Diencephalon (tissue), 1 donor: ENCODE results near the gene G3BP1. TPM values are rescaled to one million over a fixed set of nuclear protein-coding genes. Genes with fewer than 3 reads are reported as not detected.

Source experiments
- total RNA-seq: library from RNA; depleted of rRNA; stranded (reverse); fragments of >200 nt; gene quantifications from one replicate; pipeline ENCODE4 v1.2.3, GENCODE V29; 2014

The G3BP1 gene
- 81.0 TPM for total RNA-seq

DNA sequence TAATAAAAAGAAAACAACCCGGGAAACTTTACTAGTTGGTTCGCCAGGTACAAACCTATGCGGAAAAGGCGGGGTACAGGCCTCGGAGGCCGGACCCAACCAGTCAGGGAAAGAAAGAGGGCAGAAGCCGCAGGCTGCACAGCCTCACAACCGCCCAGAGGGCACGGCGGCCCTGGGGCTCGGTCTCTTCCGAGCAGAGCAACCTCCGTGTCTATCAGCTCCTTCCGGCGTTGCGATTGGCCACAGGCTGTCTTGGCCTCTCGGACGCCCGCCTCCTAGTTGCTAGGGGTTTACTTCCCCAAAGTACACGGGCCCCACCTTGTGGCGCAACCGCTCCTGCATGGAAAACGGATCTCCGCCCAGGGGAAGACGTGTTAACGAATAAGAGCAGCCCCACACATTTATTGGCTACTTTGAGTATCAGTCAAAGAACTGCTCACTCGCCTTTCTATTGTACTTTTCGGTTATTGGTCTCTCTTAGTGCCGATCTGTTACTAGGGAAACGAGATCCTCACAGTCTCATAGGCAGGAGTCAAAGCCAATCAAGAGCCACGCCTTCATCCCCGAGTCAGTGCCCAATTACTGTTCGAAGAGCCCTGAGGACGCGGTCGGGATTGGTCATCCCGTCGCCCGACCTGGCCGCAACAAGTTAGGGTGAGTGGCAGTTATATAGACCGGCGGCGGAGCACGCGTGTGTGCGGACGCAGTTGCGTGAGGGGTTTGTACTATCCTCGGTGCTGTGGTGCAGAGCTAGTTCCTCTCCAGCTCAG lies at the start of gene G3BP1:
Gene G3BP1 (plus strand): TSS at position 696 of the 770 bp plus-strand sequence. CDS start 14,667 bp downstream, outside the sequence.

DNA sequence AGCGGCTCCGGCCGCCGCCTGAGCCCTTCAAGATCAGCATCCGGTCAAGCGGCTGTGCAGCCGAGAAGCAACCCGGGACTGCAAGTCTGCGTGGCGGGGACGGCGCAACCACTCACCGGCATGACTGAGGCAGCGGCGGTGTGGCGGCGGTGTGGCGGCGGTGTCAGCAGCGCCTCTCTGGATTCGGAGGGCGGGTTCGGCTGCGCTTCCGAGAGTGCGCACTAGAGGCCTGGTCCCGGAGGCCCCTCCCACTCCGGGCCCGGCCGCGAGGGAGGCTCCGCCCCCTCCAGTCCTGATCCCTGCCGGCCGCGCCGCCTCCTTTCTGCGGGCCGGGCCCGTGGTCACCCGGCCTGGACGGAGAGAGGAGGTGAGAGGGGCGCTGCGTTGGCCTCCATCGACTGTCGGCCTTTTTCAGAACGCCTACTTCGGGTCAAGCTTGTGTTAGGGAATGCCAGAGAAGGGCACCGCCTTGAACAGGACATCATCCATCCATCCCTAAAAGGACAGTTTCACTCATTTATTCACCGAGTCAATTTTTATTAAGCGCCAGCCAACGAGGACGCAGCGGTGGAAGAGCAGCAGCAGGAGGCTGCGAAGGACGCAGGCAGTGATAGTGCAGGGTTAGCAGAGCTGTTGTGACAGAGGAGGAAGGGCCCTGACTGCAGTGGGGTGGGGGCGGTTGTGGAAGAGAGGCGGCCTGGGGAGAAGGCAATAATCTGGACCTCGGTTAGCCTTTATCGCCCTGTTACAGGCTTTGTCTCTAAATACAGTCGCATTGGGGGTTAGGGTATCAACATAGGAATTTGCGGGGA lies 13.1 kb upstream of the G3BP1 start, which contains the start of gene ATOX1:
Gene ATOX1 (minus strand): TSS at position 202 of the 812 bp plus-strand sequence. CDS start 80 bp downstream, at position 122.

Other genes starting within 250 kb of the G3BP1 start
- gene FAT2, start 180.6 kb upstream of the G3BP1 start, total RNA-seq, result 7.2 TPM
- 157 TPM for gene SPARC, start 85.0 kb upstream of the G3BP1 start, total RNA-seq
- gene ATOX1, start 13.3 kb upstream of the G3BP1 start, total RNA-seq, result 60.4 TPM
- 5.5 TPM for gene GLRA1, start 152.9 kb downstream of the G3BP1 start, total RNA-seq